NCI-H187 treated with DMSO at 0.1 percent for 48 hours (cell line): ENCODE data around the gene GASK1A.

Source experiments
- DNase-seq: peaks from one replicate; lab custom pipeline; 2025; lab: John Stamatoyannopoulos, UW

The GASK1A gene

GRCh38 chr3:43089081-43089480 lies 110.0 kb downstream of the GASK1A start:
- no peak for DNase-seq

- DNase-seq: no peak
Measured at GRCh38 chr3:43090238-43090637, 111.1 kb downstream of the GASK1A start.

GRCh38 chr3:43091481-43091880 lies 112.4 kb downstream of the GASK1A start:
- no peak for DNase-seq

- DNase-seq: no peak
Measured at GRCh38 chr3:43093006-43093405, 113.9 kb downstream of the GASK1A start.

- no peak for DNase-seq
Measured at GRCh38 chr3:43093974-43094373, 114.9 kb downstream of the GASK1A start.

- no peak for DNase-seq
Measured at GRCh38 chr3:43094381-43094780, 115.3 kb downstream of the GASK1A start.

- no peak for DNase-seq
Measured at GRCh38 chr3:43094851-43095250, 115.7 kb downstream of the GASK1A start.

GRCh38 chr3:43095370-43095769 lies 116.3 kb downstream of the GASK1A start:
- no peak for DNase-seq

- no peak for DNase-seq
Measured at GRCh38 chr3:43096761-43097160, 117.7 kb downstream of the GASK1A start.

- no peak for DNase-seq
Measured at GRCh38 chr3:43097400-43098080, 118.4 kb downstream of the GASK1A start.

GRCh38 chr3:43098761-43099160 lies 119.7 kb downstream of the GASK1A start:
- DNase-seq: no peak

GRCh38 chr3:43102773-43103480 lies 123.8 kb downstream of the GASK1A start:
- peak; percentile 53 for DNase-seq

GRCh38 chr3:43104039-43104438 lies 124.9 kb downstream of the GASK1A start:
- DNase-seq: no peak

- DNase-seq: no peak
Measured at GRCh38 chr3:43104660-43105595, 125.8 kb downstream of the GASK1A start.

GRCh38 chr3:43105596-43106292 lies 126.6 kb downstream of the GASK1A start, which contains the start of gene POMGNT2:
TSS of gene POMGNT2 (minus strand) at chr3:43106079. CDS start at chr3:43081431, 24,648 bp downstream.
- no peak for DNase-seq

GRCh38 chr3:43106293-43106628 lies 127.2 kb downstream of the GASK1A start:
- DNase-seq: no peak
